NCI-H82 treated with DMSO at 0.1 percent for 48 hours (cell line): ENCODE data around the gene KLF13.

Source experiments
- DNase-seq: peaks from one replicate; lab custom pipeline; 2025; ENCODE audit not compliant: unreplicated experiment; lab: John Stamatoyannopoulos, UW

Gene KLF13

DNA sequence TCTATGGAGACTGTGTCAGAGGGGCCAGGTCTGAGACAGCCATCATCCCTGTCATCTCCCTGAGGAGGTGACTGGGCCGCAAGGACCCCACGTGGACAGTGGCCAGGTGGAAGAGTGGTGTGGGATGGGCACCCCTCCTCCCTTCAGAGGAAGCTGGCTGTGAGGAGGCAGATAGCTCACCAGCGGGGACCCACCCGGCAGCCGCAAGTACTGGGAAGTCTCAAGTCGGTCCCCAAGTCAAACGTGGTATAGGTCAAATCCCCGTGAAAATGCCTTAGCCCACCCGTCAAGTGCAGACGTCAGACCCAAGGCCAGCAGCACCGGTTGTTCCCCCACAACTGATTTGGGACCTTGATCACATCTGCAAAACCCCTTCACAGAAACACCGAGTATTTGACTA is 12.3 kb upstream of the KLF13 start:
- no peak for DNase-seq

DNA sequence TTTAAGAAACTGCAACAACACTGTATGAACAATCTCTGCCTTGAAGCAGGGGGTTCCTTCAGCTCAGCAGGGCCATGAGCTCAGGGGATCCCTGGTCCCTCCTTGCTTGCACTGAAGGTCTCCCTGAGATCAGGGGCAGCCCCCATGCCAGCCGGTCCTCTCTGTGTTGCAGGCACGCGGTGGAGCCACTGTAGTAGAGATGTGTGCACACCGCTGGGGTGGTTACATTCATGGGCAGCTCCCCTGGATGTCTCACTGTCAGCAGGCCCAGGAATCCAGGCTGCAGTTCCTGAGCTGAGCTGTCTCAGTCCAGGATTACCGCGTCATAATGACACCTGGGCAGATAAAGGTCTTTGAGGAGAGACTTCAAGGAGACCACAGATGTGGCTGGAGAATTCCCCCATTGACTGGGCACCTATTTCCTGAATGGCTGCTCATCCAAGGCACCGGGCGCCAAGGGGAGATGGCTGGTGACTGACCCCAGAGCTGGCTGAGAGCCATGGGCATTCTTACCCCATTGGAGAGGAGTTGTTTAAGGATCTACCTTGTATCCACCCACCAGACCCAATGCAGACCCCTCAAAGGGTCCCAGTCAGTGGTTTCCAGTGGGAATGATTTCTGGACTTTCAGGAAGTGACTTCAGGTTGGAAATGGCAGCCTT is 10.4 kb upstream of the KLF13 start:
- no peak for DNase-seq

DNA sequence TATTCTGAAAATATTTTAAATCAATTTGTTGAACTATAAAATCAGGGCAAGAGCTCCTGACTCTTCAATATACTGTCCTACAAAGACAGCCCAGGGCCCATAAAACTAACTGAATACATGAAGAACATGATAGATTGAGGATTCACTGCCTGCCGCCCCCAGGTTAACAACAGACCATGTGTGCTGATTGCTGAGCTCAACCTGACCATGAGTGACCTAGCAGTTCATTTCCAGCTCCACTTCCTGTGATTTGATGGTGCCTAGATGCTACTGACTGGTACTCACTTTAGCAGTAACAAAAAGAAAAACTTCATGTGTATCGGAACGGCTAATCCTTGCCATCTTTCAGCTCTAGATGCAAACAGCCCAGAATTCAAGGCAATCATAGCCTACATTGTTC is 9.6 kb upstream of the KLF13 start:
- DNase-seq: no peak

DNA sequence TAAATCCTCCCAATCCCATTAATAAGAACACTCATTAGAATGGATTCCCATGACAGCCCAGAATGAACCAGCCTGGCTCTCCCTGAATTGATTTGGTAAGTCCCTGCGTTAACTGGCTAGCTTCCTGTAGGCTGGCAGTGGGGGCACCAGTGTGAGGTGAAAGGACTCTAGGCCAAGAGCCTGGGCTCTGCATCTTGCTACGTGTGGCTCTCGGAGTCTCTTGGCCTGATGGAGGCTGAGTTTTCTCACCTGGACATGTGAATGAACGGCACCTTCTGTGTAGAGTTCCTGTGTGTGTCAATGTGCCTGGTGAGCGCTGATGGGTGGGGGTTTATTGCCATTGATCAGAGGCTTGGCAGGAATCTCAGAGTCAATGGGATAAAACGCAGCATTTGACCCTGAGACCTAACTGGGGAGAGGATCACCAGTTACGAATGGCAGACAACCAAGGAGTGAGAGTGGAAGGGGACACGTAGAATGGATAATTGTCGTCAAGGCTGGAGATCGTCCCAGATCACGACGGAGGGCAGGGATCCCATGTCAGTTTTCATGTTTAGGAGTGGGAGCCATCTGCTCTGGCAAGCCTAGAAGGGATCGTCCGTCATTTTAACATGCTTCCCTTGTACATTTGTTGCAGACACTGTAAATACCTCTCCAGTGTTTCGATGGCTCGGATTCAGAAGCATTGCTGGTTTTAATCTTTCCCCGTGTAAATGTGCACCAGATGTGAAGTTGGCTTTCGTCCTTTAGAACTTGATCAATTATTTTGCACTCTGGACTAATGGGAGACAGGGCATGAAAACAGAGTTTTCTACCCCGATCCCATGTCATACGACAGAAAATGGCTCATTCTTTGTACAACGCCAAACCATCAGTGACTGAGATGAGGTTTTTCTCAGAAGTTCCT is 9.0 kb upstream of the KLF13 start:
- DNase-seq: peak; percentile 32

DNA sequence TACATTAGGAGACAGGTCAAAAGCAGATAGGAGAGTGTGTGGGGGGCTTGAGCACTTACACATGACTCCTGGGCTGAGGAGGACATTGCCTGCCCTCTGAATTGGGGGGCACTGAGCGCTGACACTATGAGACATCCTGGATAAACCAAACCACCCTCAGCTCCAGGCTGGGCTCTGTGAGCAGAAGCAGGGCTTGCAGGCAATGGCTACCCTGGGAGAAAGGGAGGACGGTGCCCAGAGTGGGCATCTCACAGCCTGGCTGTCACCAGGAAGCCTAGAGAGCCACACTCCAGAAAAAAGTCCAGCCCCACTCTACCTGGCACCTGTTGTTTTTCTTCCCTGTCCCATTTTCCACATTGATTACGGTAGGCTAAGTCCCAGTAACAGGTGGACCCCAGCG is 8.2 kb upstream of the KLF13 start:
- DNase-seq: no peak

DNA sequence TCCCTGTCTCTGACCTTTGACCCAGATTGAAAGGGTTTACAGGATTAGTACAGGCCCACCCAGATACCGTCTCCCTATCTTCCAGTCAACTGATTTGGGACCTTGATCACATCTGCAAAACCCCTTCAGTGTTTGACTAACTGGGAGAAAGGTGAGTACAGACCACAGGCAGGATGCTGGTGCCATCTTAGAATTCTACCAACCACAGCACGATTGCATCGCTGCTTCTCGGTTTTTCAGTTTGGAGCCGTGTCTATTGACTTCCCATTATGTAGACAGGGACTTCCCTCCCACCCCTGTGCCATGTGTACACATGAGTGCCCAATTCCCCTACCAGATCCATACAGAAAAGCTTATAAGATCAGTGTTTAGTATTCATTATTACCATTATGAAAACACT is 6.6 kb upstream of the KLF13 start:
- peak; percentile 35 for DNase-seq

DNA sequence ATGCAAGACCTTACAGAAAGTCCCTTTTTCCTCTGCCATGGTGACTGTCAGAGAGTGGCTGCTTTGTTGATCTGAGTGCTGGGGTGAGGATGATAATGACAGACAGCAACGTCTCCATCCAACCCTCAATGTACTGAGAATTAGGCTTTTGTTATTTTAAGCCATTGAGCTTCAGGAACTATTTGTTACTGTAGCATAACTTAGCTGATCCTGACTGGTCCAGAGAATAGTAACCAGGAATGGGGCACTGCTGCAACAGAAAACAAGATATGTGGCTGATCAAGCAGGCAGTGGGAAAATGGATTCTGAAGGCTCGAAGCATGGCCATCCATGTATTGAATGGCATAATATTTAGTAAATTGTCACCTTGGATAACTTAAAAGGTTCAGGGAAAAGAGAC is 5.2 kb upstream of the KLF13 start:
- DNase-seq: no peak

DNA sequence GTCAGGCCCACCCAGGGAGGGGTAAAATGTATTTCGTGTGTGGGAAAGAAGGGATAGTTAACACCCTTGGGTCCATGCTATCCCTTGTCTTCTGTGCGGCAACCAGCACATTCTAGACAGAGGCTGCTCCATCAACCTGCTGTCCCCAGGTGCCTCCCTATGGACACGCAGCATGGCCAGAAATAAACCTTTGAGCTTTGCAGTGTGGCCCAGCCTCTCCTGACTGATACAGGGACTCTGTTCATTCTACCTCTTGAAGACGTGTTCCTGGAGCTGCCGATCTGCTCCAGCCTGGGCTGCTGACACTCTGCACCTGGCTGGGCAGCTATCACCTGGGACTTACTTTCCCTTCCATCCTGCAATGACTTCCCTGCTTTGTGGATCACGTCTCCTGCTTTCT is 4.1 kb upstream of the KLF13 start:
- DNase-seq: no peak

DNA sequence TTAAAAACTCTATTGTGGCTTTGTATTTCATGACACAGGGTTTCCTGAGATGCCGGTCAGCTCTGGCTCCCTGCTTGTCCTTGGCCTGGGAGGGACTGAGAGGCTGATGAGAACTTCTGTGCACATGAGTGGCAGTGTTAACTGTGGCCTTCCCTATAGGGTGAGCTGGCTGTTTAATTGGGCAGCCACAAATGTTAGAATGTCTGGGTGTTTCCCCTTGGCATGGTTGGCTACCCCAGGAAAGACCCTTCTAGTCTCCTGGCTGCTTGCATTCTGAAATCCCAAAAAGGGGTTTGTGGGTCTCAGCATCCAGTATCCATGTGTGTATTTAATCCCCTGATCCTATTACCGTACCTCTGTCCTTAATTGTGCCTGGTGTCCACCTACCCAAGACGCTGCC is 3.0 kb upstream of the KLF13 start:
- peak; percentile 59 for DNase-seq

DNA sequence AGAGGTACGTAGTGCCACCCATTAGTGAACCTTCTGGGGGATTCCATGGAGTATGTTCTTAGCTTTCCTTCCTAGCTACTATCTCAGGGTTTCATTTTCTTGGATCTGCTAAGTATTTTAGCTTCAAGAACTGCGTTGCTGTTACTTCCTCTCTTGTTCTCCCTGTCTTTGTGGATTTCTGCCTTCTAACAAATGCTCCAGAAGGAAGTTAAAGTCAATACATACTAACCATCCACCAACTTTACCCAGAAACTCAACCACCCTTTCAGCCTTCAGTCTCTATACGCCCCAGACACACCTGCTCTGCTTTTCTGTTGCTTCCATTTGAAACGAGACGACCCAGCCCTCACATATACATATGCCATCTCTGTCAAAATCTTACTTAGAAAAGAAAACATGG is 2.4 kb upstream of the KLF13 start:
- no peak for DNase-seq

DNA sequence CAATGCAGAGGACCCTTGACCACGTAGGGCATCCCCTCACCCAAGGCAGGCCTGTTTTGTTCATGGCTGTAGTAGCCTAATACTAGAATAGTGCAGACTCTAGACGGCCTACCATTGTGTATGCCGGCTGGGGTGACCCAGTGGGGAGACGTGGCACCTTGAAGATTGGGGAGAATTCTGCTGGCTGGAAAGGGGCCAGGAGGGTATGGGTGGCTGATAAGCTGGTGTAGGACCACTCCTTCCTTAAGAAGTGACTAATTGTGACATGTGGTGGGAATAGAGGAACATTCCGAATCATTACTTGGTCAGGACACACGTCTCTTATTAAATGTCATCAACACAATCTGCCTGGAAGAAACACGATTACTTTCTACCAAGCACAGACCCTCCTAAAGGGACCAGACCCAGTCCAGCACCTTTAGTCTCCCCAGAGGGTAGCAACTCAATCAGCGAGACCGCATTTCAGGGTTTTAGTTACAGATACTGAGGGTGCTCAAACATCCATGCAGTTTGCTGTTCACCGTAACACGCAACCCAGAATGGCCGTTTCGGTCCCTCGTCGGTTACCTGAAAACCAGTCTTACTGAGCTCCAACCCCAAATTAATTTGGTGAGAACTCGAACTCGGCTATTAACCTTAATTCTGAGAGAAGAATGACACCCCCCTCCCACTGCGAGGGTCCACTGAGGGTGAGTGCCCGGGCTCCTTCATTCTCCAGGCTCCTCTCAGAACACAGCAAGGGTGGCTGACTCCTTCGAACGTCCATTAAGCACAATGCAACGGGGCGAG is 1.6 kb upstream of the KLF13 start:
- DNase-seq: no peak

DNA sequence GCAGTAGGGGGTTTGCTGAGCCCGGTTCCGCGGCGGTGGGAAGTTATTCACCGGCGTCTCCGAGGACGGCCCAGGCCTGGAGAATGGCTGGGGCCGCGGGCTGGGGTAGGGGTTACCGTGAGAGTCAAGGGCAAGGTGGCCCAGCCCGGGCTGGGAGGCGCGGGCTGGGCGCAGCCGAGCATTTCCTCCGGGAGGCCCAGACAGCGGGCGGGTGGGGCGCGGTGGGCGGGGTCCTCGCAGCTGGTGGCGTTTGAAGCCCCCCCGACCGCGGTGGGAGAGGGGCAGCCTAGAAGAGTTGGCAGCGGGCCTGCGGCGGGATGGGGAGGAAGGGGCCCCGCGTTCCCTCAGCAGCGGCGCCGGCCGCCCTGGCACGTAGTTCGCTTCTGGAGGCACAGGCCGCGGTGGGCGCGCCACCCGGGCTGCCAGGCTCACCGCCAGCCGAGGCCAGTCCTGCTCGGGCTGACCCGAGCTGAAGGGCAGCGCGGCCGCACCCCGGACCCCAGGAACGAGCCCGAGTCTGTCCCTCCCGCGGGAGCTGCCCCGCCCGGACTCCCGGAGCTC is 960 bp upstream of the KLF13 start:
- no peak for DNase-seq

DNA sequence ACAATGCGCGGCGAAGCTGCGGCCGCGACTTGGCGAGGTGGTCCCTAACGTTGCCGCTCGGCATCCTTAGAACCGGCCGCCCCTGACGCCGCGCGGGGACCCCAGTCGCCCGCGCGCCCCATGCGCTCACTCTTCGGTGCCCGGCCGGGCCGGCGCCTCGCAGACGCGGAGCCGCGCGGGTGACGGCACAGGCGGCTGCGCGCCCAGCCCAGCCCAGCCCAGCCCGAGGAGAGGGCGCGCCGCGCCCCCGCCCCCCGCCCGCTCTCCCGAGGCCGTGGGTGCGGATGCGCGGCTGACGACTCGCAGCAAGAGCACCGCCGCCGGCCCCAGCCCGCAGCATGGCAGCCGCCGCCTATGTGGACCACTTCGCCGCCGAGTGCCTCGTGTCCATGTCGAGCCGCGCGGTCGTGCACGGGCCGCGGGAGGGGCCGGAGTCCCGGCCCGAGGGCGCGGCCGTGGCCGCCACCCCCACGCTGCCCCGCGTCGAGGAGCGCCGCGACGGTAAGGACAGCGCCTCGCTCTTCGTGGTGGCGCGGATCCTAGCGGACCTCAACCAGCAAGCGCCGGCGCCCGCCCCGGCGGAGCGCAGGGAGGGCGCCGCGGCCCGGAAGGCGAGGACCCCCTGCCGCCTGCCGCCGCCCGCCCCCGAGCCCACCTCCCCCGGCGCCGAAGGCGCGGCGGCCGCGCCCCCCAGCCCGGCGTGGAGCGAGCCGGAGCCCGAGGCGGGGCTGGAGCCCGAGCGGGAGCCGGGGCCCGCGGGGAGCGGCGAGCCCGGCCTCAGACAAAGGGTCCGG is 437 bp downstream of the KLF13 start:
- DNase-seq: no peak

DNA sequence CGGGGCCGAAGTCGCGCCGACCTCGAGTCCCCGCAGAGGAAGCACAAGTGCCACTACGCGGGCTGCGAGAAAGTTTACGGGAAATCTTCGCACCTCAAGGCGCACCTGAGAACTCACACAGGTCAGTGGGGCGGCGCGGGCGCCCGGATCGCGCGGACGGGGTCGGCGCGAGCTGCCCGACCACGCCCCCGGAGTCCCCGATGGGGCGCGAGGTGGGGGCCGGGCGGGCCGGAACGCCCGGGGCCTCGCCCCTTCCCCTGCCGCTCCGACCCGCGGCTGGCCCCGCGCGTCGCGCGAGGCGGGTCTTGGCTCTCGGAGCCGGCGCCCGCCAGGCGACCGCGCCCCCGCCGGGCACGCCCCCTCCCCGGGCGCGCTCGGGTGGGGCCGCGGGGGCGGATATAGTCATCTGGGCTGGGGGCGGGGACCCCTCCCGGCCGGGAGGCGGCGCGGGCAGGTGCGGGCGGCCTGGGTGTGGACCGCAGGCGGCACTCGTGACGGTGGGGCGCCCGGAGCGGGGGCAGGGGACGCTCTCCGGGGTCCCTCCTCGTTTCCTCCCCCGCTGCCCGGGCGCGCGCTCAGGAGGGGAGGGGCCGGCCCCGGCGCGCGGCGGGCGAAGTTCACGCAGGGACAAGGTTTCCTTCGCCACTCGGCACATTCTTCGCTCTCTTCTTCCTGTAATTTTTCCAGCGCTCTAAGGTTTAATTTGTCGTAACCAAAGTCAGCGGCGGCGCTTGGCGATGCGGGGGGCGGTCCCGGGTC is 1.2 kb downstream of the KLF13 start:
- no peak for DNase-seq

DNA sequence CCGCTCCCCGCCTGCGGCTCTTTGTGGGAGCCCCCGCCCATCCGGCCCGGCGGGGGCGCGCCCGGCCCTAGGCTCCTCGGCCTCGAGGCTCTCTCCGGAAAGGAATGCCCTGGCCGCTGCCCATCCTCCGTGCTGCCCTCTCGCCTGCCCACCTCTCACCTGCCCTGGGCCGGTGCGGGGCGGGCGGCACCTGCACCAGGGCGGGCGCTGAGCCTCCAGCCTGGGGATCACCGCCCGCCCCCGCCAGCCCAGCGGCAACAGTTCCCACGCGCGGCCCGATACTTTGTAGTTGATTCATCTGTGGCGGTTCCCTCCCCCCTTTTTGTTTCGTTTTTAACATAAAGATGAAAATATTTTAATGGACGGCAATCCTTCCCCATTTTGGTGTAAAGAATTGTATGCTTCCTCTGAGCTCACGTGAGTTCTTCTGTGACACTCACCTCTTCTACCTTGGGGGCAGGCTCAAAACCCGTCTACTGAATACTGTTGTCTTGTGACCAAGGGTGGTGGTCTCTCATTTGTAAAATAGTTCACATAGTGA is 1.9 kb downstream of the KLF13 start:
- DNase-seq: no peak

DNA sequence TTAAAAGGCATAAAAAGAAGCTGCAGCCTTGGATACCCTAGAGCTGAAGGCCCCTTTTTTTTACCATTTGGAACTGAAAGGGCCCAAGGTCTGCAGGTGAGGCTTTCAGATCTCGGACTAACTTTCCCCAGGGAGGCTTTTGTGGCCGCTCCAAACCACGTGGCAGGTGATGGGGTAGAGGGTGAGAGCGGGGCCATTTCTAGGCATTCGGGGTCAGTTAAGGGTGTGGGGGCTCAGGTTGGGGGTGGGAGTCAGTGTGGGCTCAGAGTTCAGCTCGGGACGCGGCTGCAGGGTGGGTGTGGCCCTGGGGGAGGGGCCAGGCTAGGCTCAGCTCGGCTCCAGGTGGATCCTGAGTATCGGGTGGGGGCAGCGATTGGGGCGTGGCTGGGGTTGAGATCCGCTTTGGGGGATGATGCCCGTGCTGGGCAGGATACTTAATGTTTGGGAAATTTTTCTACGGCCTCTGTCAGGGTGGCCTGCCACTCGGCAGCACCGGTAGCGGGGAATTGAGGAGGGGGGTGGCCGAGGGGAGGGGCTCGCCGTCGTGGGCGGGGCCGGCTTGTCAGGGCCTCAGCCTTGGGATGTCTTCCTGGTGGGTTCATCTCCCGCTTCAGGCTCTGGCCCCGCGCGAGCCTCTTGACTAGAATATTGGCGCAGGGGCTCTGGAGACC is 2.5 kb downstream of the KLF13 start:
- DNase-seq: no peak

DNA sequence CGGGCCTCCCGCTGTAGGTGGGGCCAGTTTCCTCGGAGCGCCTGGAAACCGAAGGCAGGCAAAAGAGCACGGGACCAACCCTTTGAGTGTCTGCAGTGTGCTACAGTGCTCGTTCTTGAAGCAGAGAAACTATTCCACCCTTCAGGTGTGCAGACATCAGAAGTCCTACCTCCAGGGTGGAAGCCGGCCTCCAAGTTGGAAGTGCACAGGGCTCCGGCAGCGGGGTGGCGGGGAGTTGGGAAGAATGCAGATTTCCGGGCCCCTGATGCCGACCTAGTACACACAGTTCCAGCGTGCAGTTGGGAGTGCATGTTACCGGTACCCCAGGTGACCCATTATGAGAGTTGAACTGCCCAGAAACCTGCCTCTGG is 3.0 kb downstream of the KLF13 start:
- no peak for DNase-seq

DNA sequence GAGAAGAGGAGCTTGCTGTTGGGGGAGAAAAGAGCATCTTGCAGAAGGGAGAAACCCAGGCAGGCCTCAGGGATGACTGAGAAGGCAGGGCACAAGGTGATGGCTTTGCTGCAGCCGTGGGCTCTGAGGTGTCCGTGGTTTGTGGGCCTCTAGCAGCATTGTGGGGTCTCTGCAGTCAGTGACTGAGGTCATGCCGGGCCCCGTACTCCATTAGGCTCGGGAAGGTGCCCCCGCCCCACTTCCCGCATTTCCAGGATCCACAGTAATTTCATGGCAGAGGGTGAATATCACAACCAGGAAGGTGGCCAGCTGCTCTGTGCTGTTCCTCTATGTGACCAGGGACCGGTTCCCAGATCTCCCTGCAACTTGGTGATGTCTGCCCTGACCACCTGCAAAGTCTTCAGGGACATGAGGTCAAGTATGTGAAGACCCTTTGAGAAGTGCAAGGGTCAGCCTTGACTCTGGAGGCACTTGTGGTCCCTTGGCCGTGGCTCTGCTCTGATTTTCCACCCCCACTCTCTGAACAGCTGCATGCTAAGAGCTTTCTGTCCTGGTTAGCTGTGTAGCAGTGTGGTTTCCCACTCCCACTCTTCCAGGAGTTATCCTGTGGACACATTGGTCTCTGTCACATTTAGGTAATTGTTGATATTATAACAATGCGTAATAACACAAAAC is 3.6 kb downstream of the KLF13 start:
- no peak for DNase-seq

DNA sequence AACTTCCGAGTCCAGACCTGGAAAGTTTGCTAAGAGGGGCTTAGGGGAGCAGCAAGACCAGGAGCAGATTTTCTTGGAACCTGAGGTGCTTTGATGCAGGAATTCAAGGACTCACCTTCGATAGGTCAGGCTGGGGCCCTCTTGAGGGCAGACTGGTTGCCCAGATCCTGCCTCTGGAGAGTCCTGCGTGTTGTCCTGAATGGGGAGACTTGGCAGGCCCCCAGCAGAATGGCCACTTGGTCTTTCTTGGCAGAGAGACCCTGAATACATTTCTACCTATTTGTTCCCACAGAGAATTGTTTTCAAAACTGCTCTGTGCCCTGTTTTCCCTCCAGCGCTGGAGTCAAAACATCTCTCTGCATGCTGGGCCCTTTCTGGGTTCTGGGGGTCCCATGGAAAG is 4.2 kb downstream of the KLF13 start:
- DNase-seq: no peak
